KOPT-K1 (cell line): ENCODE data around the gene GAS2L2.

ENCODE experiments used
- H3K27ac ChIP-seq: fragments of 200-600 bp; sonication (generic); 2 replicates; pipeline ENCODE4 v1.5.1; 2016; ENCODE audit warnings: antibody characterized with exemption, mild to moderate bottlenecking, low read depth, low read length; ENCODE audit not compliant: poor library complexity, severe bottlenecking
- H3K36me3 ChIP-seq: fragments of 200-600 bp; sonication (generic); 2 replicates; pipeline ENCODE4 v1.5.1; 2017; ENCODE audit warnings: antibody characterized with exemption, mild to moderate bottlenecking, low read length, moderate library complexity; ENCODE audit not compliant: insufficient read depth
- H3K9me3 ChIP-seq: fragments of 200-600 bp; sonication (generic); 2 replicates; pipeline ENCODE4 v1.5.1; 2017; ENCODE audit warnings: antibody characterized with exemption, low read length, mild to moderate bottlenecking; ENCODE audit not compliant: insufficient read depth, poor library complexity, severe bottlenecking

GAS2L2 gene

DNA sequence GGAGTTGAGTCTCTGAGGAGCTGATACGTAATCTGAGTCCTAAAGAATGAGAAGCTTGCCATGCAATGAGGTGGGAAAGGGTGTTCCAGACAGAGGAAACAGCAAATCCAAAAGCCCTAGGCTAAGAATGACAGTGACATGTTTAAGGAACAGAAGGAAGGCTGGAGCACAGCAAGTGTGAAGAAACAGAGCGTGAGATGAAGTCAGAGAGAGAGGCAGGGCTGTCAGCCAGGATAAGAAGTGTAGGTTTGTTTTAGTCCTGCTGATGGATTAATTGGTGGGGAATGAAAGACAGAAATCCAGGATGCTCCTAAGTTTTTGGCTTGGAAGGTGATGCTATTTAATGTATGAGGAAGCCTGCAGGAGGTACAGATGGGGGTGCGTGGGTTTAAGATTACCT, 27.9 kb upstream of the GAS2L2 start:
- no peaks in the 10 kb centered on the region for H3K36me3 ChIP-seq
- no peak overlapping the region for H3K27ac ChIP-seq
- no peaks in the 10 kb centered on the region for H3K9me3 ChIP-seq

DNA sequence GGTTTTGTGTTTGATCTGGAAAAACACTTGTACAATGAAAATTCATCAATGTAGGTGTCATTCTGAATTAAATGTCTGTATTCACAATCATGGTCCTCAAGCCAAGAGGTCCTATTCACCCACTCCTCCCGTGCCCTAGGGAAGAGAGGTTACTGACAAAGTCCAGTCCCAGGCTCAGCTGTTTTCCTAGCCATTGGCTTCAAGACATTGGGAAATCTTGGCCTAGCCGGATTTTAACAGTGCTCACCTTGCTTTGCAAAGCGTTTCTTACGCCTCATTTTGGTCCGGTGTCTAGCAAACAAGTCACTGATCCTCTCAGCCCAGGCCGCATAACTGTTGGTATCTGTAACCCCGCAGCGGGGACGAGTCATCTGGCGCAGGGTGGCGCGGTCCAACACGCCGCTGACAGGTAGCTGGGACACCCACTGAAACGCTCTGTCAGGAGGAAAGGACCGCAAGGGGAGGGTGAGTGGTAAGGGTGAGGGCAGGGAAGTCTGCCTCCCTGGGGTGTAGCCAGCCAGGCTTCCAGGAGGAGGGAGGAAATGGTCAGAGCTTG, 25.7 kb upstream of the GAS2L2 start:
- Histone ChIP-seq H3K9me3 (no peaks in the 10 kb centered on the region), H3K36me3 (no peaks in the 10 kb centered on the region), H3K27ac (no peak overlapping the region)

DNA sequence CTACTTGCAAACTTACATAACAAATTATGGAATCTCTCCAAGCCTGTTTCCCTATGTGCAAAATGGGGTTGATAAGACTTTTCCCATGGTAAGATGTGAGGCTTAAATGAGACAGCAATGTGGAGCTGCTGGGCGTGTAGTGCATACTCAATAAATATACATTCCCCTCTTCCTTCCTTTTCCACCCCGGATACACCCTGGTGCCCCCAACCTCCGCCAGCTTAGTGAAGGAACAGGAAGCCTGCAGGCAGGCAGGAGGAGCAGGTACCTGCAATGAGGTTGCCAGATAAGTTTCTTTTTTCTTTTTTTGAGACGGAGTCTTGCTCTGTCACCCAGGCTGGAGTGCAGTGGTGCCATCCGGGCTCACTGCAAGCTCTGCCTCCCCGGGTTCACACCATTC, 22.5 kb upstream of the GAS2L2 start:
- Histone ChIP-seq H3K9me3 (no peaks in the 10 kb centered on the region), H3K36me3 (no peaks in the 10 kb centered on the region), H3K27ac (no peak overlapping the region)

DNA sequence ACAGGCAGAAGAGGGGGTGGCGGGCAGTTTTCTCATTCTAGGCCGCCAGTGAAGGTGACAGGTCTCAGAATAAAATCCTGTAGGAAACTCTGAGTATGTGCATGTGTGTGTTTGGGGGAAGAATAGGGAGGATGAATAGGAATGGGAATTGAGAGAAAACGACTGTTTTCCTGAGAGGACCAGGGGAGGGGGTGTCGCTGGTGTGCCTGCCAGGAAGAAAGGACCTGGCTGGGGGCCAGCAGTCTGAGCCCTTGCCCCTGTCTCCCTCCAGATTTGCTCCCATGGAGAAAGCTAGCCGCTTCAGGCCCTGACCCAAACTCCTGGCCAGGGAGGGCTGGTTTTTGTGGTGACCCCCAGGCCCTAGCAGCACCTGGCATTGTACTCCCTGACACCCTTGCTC, 22.0 kb upstream of the GAS2L2 start:
- Histone ChIP-seq H3K36me3 (no peaks in the 10 kb centered on the region), H3K27ac (no peak overlapping the region), H3K9me3 (no peaks in the 10 kb centered on the region)

DNA sequence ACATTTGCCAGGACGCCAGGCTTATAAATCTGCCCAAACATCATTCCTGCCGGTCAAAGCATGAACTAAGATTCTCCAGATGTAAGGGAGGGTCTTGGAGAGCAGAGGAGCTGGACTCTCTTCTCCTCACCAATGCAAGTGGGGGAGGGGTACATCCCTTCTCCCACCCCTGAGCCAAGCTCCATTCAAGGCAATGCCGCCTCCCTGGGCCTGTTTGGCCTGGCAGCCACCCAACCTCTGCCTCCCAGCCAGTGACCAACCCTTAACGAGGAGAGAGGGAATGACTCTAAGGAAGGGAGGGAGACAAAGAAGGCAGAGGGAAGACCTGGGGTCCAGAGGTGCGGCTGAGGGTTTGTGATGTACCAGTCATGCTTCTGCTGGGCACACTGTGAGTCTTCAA, 21.5 kb upstream of the GAS2L2 start:
- Histone ChIP-seq H3K27ac (no peak overlapping the region), H3K9me3 (no peaks in the 10 kb centered on the region), H3K36me3 (no peaks in the 10 kb centered on the region)

DNA sequence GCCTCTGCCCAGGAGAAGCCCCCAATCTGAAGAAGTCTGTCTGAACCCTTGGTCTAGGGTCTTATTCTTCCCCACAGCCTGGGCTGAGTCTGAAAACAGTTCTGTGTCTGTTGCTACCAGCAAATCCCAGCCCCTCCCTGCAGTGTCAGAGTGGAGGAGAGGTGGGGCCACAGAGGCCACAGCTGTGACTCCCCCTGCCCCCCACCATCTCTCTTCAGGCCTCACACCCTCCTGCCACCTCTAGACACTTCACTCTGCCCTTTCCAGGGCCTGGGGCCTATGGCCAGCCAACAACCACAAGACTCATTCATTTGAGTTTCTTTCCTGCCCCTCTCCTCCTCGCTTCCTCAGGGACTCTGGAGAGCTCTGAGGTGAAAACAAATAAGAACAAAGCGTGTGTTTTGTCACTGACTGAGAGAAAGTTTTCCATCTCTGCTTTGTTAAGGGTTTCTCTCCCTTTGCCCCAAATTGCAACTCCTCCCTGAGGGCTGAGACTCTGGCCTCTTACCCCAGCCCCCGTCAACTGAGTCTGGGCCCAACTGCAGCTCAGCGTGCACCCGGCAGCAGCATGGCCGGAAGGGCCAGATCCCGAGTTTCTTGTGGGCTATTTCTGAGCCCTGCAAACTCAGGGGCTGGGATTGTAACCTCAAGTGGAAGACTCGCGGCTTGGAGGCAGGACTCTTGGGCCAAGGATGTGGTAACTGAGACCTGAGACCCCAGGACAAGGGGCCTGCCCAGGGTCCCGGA, 20.8 kb upstream of the GAS2L2 start:
- H3K27ac ChIP-seq, result peak overlapping the region; percentile 34
- no peaks in the 10 kb centered on the region for H3K9me3 ChIP-seq
- no peaks in the 10 kb centered on the region for H3K36me3 ChIP-seq

DNA sequence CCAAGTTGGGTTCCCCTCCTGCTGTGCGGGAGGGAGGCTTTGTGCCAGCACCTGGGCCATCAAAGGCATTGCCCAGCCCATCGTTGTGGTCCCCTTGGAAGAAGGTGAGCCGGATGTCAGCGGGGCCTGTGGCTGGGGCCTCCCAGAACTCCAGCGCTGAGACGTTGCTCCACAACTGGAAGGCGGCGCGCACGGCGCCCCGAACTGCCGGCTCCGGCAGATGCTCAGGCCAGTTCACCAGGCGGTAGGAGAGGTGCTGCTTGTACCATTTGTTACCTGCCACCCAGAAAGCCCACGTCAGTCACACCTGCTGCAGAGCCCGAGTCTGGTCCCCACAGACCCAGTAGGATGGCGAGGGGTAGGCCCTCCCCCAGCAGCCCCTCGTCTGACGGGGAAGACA, 20.1 kb upstream of the GAS2L2 start:
- Histone ChIP-seq H3K36me3 (no peaks in the 10 kb centered on the region), H3K27ac (peak overlapping the region; percentile 34), H3K9me3 (no peaks in the 10 kb centered on the region)

DNA sequence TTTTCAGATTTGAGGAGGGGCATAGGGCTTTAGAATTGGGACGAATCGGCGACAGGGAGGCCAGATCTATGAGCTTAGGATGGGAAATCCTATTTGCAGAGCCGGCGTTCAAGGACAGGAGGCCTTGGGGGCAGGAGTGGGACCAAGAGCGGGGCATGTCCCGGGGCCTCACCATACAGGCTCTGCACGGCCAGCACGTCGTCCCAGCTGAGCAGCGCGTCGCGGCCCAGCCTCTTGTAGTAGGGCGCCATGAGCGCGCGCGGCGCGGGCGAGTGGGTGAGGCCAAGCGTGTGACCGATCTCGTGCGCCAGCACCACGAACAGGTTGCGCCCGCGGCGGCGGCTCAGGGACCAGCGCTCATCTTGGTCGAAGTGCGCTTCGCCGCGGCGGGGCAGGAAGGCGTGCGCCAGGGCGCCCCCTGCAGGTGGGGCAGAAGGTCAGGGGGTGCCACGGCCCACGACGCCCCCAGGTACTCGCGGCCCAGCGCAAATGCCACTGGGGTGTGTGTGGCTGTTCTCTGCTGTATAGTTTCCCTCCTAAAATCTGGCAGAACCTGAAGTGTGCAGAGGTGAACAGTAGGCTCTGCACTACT, 17.0 kb upstream of the GAS2L2 start:
- H3K27ac ChIP-seq, result no peak overlapping the region

DNA sequence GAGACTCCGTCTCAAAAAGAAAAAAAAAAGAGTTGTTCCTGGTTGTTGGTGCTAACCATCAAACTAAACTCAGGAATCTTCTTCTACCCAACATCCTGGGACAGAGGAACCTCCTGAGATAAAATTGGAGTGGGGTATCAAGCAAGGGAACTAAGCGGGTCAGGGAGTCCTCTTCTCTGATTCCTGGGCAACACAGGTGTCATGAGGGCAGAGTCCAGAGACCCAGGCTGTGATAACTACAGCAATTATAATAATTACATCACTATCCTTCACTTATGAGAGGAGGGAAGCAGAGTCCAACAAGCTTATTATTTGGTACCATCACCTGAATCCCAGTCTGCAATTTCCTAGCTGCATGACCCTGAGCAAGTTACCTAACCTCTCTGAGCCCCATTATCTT, 15.8 kb upstream of the GAS2L2 start:
- no peaks in the 10 kb centered on the region for H3K36me3 ChIP-seq
- H3K9me3 ChIP-seq, result no peaks in the 10 kb centered on the region
- H3K27ac ChIP-seq, result no peak overlapping the region

More for the DNA sequence above, 17.0 kb upstream of the GAS2L2 start:
- Histone ChIP-seq H3K36me3 (no peaks in the 10 kb centered on the region), H3K9me3 (no peaks in the 10 kb centered on the region)

DNA sequence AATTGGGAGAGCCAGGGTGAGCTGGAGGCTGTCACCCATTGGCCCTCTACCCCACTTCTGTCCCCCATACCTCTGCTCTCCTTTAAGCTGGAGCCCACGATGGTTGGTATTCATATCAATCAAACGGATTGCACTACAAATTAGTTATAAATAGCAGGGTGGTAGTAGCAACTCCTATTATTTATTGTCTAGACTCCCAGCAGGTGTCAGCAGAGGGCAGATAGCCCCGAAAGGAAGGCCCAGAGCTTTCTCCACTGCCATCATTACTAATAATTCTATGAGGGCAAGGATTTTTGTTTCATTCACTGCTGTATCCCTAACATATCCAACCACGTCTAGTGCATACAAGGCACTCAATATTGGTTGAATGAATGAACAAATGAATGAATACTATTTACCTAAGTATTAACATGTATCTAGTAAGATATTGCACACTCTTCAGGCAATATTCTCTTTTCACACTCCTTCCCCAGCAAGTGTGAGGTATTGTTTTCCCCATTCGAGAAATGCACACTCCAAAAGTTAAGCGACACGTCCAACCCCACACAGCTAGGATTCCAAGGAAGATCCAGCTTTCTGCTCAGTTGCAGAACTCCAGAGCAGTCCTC, 14.0 kb upstream of the GAS2L2 start:
- Histone ChIP-seq H3K9me3 (no peaks in the 10 kb centered on the region), H3K27ac (no peak overlapping the region), H3K36me3 (no peaks in the 10 kb centered on the region)

DNA sequence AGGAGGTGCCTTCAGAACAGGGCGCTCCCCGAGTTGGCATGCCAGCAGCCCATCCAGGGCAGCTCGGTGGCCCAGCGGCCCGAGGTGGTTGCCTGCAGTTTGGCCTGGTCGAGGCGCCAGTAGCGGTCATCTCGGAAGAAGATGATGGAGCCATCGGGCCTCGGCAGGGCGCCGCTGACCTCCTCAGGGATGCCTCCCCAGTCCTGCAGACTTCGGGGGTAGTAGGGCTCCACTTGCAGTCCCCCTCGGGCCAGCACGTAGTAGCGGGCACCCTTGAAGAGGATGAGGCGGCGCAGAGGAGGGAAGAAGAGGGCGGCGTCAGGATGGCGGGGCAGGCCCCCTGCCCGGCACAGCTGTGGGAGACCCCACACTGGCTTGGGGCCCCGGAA, 13.4 kb upstream of the GAS2L2 start:
- no peaks in the 10 kb centered on the region for H3K36me3 ChIP-seq
- H3K27ac ChIP-seq, result no peak overlapping the region
- no peaks in the 10 kb centered on the region for H3K9me3 ChIP-seq

DNA sequence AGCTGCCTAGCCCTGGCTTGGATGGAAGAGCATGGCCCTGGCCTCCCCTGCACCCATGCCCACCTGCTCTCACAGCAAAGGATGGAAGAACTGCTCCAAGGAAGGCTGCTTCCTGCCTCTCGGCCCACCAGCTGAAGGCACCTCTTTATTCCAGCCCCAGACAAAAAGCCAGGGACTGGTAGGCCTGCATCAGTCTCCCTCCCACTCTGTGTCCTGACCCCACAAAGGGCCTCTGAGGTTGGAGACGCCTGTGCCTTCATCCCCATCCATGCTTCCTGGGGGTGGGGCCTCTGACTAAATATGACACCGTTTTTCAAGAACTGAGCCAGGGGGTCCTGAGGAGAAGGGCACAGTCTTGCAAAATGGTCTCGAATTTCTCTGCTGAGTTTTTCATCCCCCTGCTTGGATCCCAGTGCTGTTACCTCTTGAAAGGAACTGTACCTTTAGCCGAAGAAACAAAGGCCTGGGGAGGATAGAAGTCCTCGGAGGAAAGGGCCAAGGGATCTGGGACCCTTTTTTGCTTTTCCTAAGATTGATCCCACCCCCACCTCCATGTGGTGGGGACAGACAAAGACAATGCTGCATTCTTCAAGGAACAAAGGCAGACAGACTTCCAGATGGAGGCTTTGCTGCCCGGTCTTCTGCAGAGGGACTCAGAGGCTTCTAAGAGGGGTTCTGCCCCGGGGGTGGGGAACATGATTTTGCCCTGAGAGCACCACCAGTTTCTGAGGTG, 12.9 kb upstream of the GAS2L2 start:
- no peaks in the 10 kb centered on the region for H3K36me3 ChIP-seq
- H3K27ac ChIP-seq, result no peak overlapping the region
- H3K9me3 ChIP-seq, result no peaks in the 10 kb centered on the region

DNA sequence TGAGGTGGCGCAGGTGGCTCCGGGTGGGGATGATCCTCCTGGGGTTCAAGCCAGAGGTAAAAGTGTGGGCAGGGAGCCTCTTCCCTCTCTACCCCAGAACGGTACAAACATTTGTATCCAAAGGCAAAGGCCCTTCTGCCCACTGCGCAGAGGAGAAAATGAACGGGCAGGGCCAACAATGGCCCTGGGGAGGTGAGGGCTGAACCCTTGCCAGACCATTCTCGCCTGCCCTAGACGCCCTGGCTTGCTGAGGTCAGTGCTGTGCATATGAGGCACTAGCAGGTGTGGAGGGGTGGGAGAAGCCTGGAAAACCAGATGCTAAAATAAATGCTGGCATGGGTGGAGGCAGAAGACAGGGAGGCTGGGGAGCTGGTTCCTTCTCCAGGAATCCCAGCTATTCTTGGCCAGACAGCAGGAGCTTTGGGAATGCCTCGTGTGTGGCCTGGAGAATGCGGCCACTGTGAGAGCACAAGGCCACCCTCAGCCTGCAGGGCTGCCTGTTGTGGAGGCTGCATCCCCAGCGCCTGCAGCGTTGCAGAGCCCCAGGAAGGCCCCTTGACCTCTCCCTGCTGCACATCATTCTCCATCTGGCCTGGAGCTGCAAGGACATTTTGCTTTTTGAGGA, 12.2 kb upstream of the GAS2L2 start:
- Histone ChIP-seq H3K36me3 (no peaks in the 10 kb centered on the region), H3K27ac (peak overlapping the region; percentile 48), H3K9me3 (no peaks in the 10 kb centered on the region)

DNA sequence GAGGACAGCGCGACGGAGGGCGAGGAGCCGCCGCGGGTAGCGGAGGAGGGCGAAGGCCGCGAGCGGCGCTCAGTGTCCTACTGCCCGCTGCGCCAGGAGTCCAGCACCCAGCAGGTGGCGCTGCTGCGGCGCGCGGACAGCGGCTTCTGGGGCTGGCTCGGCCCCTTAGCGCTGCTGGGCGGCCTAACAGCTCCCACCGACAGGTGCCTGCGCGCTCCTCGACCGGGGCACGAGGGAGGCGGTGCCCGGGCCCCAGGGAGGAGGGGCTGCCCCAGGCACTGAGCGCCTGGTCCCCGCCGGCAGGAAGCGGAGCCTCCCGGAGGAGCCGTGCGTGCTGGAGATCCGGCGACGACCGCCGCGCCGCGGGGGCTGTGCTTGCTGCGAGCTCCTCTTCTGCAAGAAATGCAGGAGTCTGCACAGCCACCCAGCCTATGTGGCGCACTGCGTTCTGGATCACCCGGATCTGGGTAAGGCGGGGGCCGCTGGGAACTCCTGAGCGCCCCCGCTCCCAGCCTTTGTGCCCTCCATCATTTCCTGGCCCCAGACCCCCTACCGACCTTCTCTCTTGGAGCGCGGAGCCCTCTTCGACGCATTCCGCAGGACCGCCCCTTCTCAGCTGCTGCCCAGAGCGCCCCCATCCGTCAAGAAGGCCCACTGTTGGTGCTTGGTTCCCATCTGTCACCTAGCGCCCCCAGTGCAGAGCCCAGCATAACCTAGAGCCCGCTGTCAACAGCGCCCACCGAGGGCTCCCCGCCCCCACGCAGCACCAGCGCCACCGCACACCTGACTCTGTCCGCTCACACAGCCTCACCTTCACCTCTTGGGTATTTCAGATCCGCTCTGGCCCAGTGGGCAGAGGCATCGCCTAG, 11.3 kb upstream of the GAS2L2 start:
- no peaks in the 10 kb centered on the region for H3K36me3 ChIP-seq
- H3K9me3 ChIP-seq, result no peaks in the 10 kb centered on the region
- peak overlapping the region; percentile 48 for H3K27ac ChIP-seq
